Right lobe of liver (tissue), 4 donors: ENCODE measurements around the gene BARHL1.

ENCODE experiments used
- POLR2A ChIP-seq: fragments of 450-650 bp; IDR thresholded peaks from one replicate; pipeline ENCODE4 v1.6.1; 2017; ENCODE audit warnings: antibody characterized with exemption, mild to moderate bottlenecking
- TF ChIP-seq, protein P1 (sequence below), 4 donors: fragments of 200-600 bp in 3 of 4; fragments of 450-650 bp in 1 of 4; IDR thresholded peaks; one replicate each; pipeline versions ENCODE4 v1.5.1 to v1.8.0; 2016 to 2022; ENCODE audit warnings: antibody characterized with exemption in 4 of 4, mild to moderate bottlenecking in 2 of 4
- donor health status: DM: no; HTN: no; CAD: no.
- donor health status: DM: no; HTN: no; CAD: no.
- donor health status: DM: no; HTN: yes; CAD: no.

DNA sequence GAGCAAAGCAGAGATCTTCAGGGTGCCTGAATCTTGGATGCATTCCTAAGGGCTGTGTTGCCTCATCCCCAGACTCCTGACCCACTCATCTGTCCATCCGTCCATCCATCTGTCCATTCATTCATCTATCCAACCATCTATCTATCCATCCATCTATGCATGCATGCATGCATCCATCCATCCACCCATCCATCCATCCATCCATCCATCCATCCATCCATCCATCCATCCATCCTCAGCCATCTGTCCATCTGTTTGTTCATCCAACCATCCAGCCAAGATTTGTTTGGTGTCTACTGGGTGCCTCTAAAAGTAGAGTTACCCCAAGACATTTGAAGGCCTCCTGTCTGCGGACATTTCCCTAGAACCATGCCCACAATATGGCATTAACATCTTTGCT lies 27.7 kb upstream of the BARHL1 start:
- TF ChIP-seq, protein P1, sequence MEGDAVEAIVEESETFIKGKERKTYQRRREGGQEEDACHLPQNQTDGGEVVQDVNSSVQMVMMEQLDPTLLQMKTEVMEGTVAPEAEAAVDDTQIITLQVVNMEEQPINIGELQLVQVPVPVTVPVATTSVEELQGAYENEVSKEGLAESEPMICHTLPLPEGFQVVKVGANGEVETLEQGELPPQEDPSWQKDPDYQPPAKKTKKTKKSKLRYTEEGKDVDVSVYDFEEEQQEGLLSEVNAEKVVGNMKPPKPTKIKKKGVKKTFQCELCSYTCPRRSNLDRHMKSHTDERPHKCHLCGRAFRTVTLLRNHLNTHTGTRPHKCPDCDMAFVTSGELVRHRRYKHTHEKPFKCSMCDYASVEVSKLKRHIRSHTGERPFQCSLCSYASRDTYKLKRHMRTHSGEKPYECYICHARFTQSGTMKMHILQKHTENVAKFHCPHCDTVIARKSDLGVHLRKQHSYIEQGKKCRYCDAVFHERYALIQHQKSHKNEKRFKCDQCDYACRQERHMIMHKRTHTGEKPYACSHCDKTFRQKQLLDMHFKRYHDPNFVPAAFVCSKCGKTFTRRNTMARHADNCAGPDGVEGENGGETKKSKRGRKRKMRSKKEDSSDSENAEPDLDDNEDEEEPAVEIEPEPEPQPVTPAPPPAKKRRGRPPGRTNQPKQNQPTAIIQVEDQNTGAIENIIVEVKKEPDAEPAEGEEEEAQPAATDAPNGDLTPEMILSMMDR (IDR thresholded peaks at IDR 0.05), result no peak
- TF ChIP-seq POLR2A, result no peak
